GM12878 (cell line): ENCODE data around the gene FMR1. TPM values are rescaled to one million over a fixed set of nuclear protein-coding genes. Genes with fewer than 3 reads are reported as not detected.

ENCODE experiments used
- ATAC-seq: fragments of 200-7000 bp; cut with Tn5 transposase; 3 replicates; pipeline ENCODE4 v1.9.1; 2020; ENCODE audit warnings: mild to moderate bottlenecking, moderate library complexity
- BruUV-seq: library from RNA; stranded (reverse); fragments of 400-500 nt; replicated peaks from 2 replicates; lab custom pipeline; 2021; lab: Mats Ljungman, UMichigan
- CTCF ChIA-PET: fragments of 300-600 bp; sonication (Branson Sonifier 250); formaldehyde crosslinking; extraction: SDS; loops from one replicate; lab custom pipeline; 2021; ENCODE audit warnings: inconsistent platforms; lab: Yijun Ruan, JAX
- POLR2A ChIA-PET: fragments of 350-600 bp; formaldehyde crosslinking; extraction: SDS; loops from one replicate; lab custom pipeline; 2021; ENCODE audit warnings: inconsistent platforms; lab: Charles Lee
- RAD21 ChIA-PET: fragments of 300-600 bp; sonication (Branson Sonifier 250); formaldehyde crosslinking; loops from one replicate; lab custom pipeline; 2023; ENCODE audit warnings: antibody characterized with exemption; ENCODE audit not compliant: unreplicated experiment; lab: Charles Lee
- SMC1A ChIA-PET: fragments of 300-600 bp; sonication (Branson Sonifier 250); formaldehyde crosslinking; loops from one replicate; lab custom pipeline; 2023; ENCODE audit not compliant: unreplicated experiment, uncharacterized antibody; lab: Charles Lee
- DNase-seq: peaks from one replicate; pipeline ENCODE4 v3.0.0-alpha.2; 2011; ENCODE audit warnings: low read depth, low spot score
- FAIRE-seq: peaks from 3 replicates; lab custom pipeline; 2011; peaks lifted over from hg19 to GRCh38; lab: Jason Lieb, UNC
- H2AFZ ChIP-seq: 2 replicates; pipeline ENCODE4 v1.6.0; 2011; ENCODE audit warnings: low read depth, low read length, control low read depth; ENCODE audit not compliant: control insufficient read depth
- H3K27ac ChIP-seq: 2 replicates; pipeline ENCODE4 v1.5.1; 2011; ENCODE audit warnings: control low read depth; ENCODE audit not compliant: control insufficient read depth, insufficient read depth
- H3K27me3 ChIP-seq, 2 experiments: replicated peaks in 1 of 2; 2 replicates each; pipeline versions ENCODE4 v1.6.0 to v1.6.1; 2011; ENCODE audit warnings: low read length in 1 of 2; ENCODE audit not compliant: control insufficient read depth in 2 of 2, insufficient read depth in 2 of 2
- H3K36me3 ChIP-seq, 2 experiments: 2 replicates each; pipeline ENCODE4 v1.5.1; 2011; ENCODE audit warnings: low read length in 1 of 2; ENCODE audit not compliant: control insufficient read depth in 2 of 2, insufficient read depth in 2 of 2
- H3K4me1 ChIP-seq: 2 replicates; pipeline ENCODE4 v1.6.1; 2011; ENCODE audit warnings: mild to moderate bottlenecking, low read length, moderate library complexity, mixed read lengths; ENCODE audit not compliant: control insufficient read depth, insufficient read depth
- H3K4me2 ChIP-seq: 2 replicates; pipeline ENCODE4 v1.6.0; 2011; ENCODE audit warnings: control low read depth; ENCODE audit not compliant: control insufficient read depth, insufficient read depth
- H3K4me3 ChIP-seq: fragments of 200-600 bp; sonication (generic); 2 replicates; pipeline ENCODE4 v1.5.1; 2016
- H3K79me2 ChIP-seq: 2 replicates; pipeline ENCODE4 v1.6.0; 2011; ENCODE audit warnings: low read length; ENCODE audit not compliant: control insufficient read depth, insufficient read depth
- H3K9ac ChIP-seq: 2 replicates; pipeline ENCODE4 v1.8.0; 2011; ENCODE audit warnings: low read length, control low read depth, mixed read lengths; ENCODE audit not compliant: control insufficient read depth, insufficient read depth
- H3K9me3 ChIP-seq: replicated peaks from 3 replicates; pipeline ENCODE4 v1.5.1; 2011; ENCODE audit warnings: mild to moderate bottlenecking, low read length; ENCODE audit not compliant: control insufficient read depth, insufficient read depth
- H4K20me1 ChIP-seq: 2 replicates; pipeline ENCODE4 v1.6.0; 2011; ENCODE audit not compliant: control insufficient read depth, insufficient read depth
- BRCA1 ChIP-seq: IDR thresholded peaks from 2 replicates; pipeline ENCODE4 v1.6.1; 2011; ENCODE audit warnings: low read depth, low read length, improper control_type of control experiment
- GATAD2B ChIP-seq: fragments of 450-650 bp; conservative IDR thresholded peaks from 2 replicates; pipeline ENCODE4 v1.6.1; 2017; ENCODE audit warnings: low read depth, mild to moderate bottlenecking, moderate library complexity
- NFIC ChIP-seq: IDR thresholded peaks from 2 replicates; pipeline ENCODE4 v1.6.1; 2012; ENCODE audit warnings: low read depth, mild to moderate bottlenecking, inconsistent platforms, low read length, moderate library complexity
- NFXL1 ChIP-seq: fragments of 450-650 bp; IDR thresholded peaks from 2 replicates; pipeline ENCODE4 v1.6.1; 2017; ENCODE audit warnings: antibody characterized with exemption, mild to moderate bottlenecking, borderline replicate concordance
- SMAD5 ChIP-seq: IDR thresholded peaks from 2 replicates; pipeline ENCODE4 v1.6.1; 2016; ENCODE audit warnings: antibody characterized with exemption, low read depth
- in situ Hi-C: fragments of 300-500 bp; cut with MboI; formaldehyde crosslinking; loops from 9 replicates; pipeline ENCODE4 v1.14.3; 2018; ENCODE audit warnings: mixed read lengths
- intact Hi-C: fragments of 100-400 bp; cut with micrococcal nuclease; formaldehyde crosslinking; loops from one replicate; pipeline ENCODE4 v1.14.2; 2022; ENCODE audit not compliant: unreplicated experiment
- polyA plus RNA-seq, 11 experiments: library from polyadenylated mRNA; depleted of rRNA in 4 of 11; unstranded in 6 of 11; stranded (reverse) in 5 of 11; fragments of >200 nt; fragmentation: Nextera tagmentation in 4 of 11; fragmentation: Illumina TruSeq in 1 of 11; extraction: Ambion mirVana in 4 of 11; extraction: Trizol in 1 of 11; gene quantifications; 1 replicate in 1 of 11; 2 replicates in 10 of 11; pipeline versions ENCODE4 v1.2.1 to v1.2.3, GENCODE V29; 2011 to 2016; ENCODE audit warnings: inconsistent platforms in 2 of 11, missing spikeins in 2 of 11, low read depth in 1 of 11
- total RNA-seq, 4 experiments: library from RNA; depleted of rRNA in 3 of 4; stranded (reverse); fragments of >200 nt in 3 of 4; fragmentation: Illumina TruSeq in 1 of 4; extraction: Trizol in 1 of 4; gene quantifications; 2 replicates each; pipeline versions ENCODE4 v1.2.1 to v1.2.3, GENCODE V29; 2013 to 2021
- TF ChIP-seq, protein P1 (sequence below): IDR thresholded peaks from 2 replicates; pipeline ENCODE4 v1.6.1; 2011; ENCODE audit warnings: borderline replicate concordance, low read depth, mild to moderate bottlenecking, moderate library complexity, mixed read lengths, low read length; ENCODE audit not compliant: insufficient read depth; ENCODE audit errors: extremely low read length

FMR1 gene
- total and polyA plus RNA-seq, 10 of the 15 experiments (the other 5 are each of a cell fraction or from before 2014, with no cell fraction given): 7.9 to 37.5 (median 19.3) TPM

DNA sequence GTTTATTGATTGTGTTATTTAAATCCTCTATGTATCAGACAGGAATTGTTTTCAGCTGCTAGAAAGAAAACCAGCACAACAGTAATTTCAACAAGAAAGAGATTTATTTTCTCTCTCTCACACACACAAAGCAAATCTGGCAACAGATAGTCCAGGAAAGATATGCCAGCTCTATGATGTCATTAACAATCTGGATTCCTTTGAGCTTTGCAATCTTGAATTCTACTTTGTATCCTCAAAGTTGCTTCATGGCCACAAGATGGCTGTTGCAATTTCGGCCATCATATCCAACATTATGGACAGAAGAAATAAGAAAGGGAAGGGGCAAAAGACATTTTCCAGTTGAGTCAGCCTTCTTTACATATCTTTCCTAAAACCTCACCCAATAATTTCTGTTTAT, 19.8 kb upstream of the FMR1 start (continued):
- no peak for TF ChIP-seq GATAD2B
- TF ChIP-seq, protein P1, sequence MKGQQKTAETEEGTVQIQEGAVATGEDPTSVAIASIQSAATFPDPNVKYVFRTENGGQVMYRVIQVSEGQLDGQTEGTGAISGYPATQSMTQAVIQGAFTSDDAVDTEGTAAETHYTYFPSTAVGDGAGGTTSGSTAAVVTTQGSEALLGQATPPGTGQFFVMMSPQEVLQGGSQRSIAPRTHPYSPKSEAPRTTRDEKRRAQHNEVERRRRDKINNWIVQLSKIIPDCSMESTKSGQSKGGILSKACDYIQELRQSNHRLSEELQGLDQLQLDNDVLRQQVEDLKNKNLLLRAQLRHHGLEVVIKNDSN: no peak
- TF ChIP-seq SMAD5: no peak

DNA sequence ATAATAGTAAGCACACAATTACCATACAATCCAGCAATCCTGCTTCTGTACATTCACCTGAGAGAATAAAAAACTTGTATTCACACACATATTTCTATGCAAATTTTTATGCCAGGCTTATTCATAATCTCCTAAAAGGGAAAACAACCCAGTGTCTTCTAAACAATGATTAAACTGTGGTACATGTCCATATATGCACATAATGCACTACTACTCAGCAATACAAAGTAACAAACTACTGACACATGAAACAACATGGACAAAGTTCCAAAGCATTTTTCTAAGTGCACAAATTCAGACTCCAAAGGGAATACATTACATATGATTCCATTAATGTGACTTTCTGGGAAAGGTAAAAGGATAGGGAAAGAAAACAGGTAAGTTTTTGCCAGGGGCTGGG, 18.0 kb upstream of the FMR1 start:
- H3K4me1 ChIP-seq: no peaks in the 10 kb centered on the region
- no TSS peak for BruUV-seq
- ChIA-PET RAD21 (no interaction called here), SMC1A (no interaction called here), CTCF (no interaction called here), POLR2A (no interaction called here)
- no peaks in the 10 kb centered on the region; the same call in 1 of the 3 replicates for H3K9me3 ChIP-seq
- no peak overlapping the region for H3K4me3 ChIP-seq
- H3K27ac ChIP-seq: no peak overlapping the region
- H3K4me2 ChIP-seq: no peak overlapping the region
- no peak for ATAC-seq
- no peak overlapping the region for H3K9ac ChIP-seq
- H4K20me1 ChIP-seq: no peaks in the 10 kb centered on the region
- no peaks in the 10 kb centered on the region for H3K79me2 ChIP-seq
- TF ChIP-seq NFIC (no peak), NFXL1 (no peak), BRCA1 (no peak)
- no peak overlapping the region for H2AFZ ChIP-seq
- intact Hi-C loops (no loop called here), in situ Hi-C loops (no loop called here)
- no peaks in the 10 kb centered on the region for H3K27me3 ChIP-seq
- no peak for DNase-seq
- H3K36me3 ChIP-seq: no peaks in the 10 kb centered on the region
- FAIRE-seq: no peak
